ENCODE measurements around the gene CTBP2. TPM values are rescaled to one million over a fixed set of nuclear protein-coding genes. Genes with fewer than 3 reads are reported as not detected.
A peak's percentile ranks its signal among the peaks of the same experiment; 100 is the strongest.
"Not testable (repeated sequence)": the region's sequence is repeated elsewhere in the genome, so short reads cannot be mapped to it uniquely, and the experiment has no call there.

CTBP2 gene
- polyA plus RNA-seq, 1 experiment: 72.9 TPM

DNA sequence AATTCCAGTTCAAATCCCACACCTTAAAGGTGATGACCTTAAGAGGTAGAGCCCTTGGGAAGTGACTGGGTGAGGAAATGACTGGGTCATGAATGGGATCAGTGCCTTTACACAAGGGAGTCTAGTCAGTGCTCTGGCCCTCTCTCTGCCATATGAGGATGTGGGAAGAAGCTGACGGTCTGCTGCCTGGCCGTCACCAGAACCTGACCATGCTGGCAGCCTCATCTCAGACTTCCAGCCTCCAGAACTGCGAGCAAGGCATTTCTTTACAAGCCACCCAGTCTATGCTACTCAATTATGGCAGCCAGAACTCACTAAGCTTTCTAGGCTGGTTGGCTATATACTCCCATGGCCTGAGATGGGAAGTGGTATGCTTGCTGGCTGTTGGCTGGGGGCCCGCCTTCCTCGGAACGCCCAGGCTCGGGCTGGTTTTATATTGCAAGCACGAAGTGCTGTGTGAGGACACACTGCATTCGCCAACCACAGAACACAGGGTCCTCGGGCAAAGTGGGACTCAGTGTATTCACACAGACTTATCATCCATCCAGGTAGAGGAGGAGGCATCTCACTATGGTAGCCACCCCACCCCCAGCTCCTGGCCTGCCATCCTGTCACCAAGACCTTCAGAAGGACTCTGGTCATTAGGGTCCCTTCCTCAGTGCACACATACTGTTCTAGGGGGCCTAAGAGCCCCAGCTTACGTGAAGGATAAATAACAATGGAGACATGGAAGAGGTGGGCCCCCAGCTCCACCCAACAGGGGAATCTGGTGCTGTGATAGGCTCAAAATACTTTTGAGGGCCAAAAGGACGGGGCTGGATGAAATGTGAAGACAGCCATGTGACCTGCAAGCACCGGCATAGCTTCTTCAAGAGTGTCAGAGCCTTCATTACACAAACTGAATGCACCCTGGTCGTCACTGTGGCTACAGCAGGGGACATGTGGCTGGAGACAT, 169.4 kb downstream of the CTBP2 start:
- H3K4me3 ChIP-seq (ENCODE audit: low read depth, low read length): no peak overlapping the region
- H3K36me3 ChIP-seq (ENCODE audit: control insufficient read depth, insufficient read depth, low read length): peaks cover 37% of the 10 kb centered on the region
- no peak for DNase-seq (ENCODE audit: low read depth)
- POLR2A ChIA-PET: no interaction called here
- no peaks in the 10 kb centered on the region for H3K27me3 ChIP-seq (ENCODE audit: control insufficient read depth, insufficient read depth, low read length)
- TF ChIP-seq, protein P1, sequence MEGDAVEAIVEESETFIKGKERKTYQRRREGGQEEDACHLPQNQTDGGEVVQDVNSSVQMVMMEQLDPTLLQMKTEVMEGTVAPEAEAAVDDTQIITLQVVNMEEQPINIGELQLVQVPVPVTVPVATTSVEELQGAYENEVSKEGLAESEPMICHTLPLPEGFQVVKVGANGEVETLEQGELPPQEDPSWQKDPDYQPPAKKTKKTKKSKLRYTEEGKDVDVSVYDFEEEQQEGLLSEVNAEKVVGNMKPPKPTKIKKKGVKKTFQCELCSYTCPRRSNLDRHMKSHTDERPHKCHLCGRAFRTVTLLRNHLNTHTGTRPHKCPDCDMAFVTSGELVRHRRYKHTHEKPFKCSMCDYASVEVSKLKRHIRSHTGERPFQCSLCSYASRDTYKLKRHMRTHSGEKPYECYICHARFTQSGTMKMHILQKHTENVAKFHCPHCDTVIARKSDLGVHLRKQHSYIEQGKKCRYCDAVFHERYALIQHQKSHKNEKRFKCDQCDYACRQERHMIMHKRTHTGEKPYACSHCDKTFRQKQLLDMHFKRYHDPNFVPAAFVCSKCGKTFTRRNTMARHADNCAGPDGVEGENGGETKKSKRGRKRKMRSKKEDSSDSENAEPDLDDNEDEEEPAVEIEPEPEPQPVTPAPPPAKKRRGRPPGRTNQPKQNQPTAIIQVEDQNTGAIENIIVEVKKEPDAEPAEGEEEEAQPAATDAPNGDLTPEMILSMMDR (IDR thresholded peaks at IDR 0.05; ENCODE audit: insufficient read depth, low read depth, low read length): no peak
- CTCF ChIA-PET: interaction anchor here (1.1 to 2.7 kb wide), 4 partner anchors 42 to 72 kb away, joined by 3 to 11 read pairs (median 6); no protein-coding TSS in a partner anchor

GRCh38 chr10:124989526-124989925, 170.8 kb downstream of the CTBP2 start:
- no peak overlapping the region for H3K4me3 ChIP-seq (ENCODE audit: low read depth, low read length)
- DNase-seq (ENCODE audit: low read depth): peak; percentile 24
- no peaks in the 10 kb centered on the region for H3K27me3 ChIP-seq (ENCODE audit: control insufficient read depth, insufficient read depth, low read length)
- ChIA-PET CTCF (interaction anchor here (1.4 to 1.9 kb wide), 2 partner anchors 59 to 72 kb away, joined by 3 to 5 read pairs; no protein-coding TSS in a partner anchor), POLR2A (no interaction called here)
- TF ChIP-seq, protein P1 (IDR thresholded peaks at IDR 0.05; ENCODE audit: insufficient read depth, low read depth, low read length): no peak
- H3K36me3 ChIP-seq (ENCODE audit: control insufficient read depth, insufficient read depth, low read length): peaks cover 33% of the 10 kb centered on the region

DNA sequence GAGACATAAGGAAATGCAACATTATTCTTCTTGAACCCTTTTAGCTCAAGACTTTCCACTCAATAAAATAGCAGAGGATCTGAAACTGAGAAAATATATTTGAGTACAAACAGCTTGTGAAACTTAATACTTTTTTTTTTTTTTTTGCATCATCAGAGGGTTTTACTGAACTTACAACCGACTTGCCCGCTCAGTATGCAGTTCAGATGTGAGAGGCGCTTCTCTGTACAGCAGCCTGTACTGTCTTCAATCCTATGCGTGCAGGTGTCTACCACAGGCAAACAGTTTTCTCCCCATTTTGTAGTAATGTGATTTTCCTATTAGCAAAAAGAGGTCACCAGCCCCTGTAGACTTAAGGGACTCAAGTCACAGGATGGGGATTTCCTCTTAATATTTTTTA, 171.6 kb downstream of the CTBP2 start:
- H3K27me3 ChIP-seq (ENCODE audit: control insufficient read depth, insufficient read depth, low read length); H3K4me3 ChIP-seq (ENCODE audit: low read depth, low read length); POLR2A ChIA-PET; DNase-seq (ENCODE audit: low read depth): not testable (repeated sequence)
- peaks cover 29% of the 10 kb centered on the region for H3K36me3 ChIP-seq (ENCODE audit: control insufficient read depth, insufficient read depth, low read length)
- CTCF ChIA-PET: interaction anchor here (1.4 kb wide), 1 partner anchor 72 kb away, joined by 3 read pairs; no protein-coding TSS in a partner anchor

DNA sequence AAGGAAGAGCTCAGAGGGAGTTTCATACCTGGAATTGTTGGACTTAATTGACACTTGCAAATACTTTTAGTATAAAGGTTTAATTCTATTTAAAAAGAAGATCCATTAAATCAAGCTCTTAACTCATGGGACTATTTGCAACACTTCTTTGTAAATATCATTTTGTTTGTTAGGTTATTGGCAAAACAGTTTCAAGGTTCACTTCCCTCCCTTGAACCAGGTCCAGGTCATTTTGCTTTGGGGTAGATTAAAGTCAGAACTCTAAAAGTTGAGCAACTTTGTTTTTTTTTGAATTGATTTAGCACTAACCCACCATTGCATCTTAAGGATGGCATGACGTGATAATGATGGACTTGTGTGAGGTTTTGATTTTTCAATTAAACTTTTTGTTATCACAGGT, 172.6 kb downstream of the CTBP2 start:
- TF ChIP-seq, protein P1 (IDR thresholded peaks at IDR 0.05; ENCODE audit: insufficient read depth, low read depth, low read length): no peak
- no peak for DNase-seq (ENCODE audit: low read depth)
- ChIA-PET CTCF (interaction anchor here (0.6 kb wide), 2 partner anchors 15 to 173 kb away, joined by 3 to 4 read pairs; no protein-coding TSS in a partner anchor), POLR2A (no interaction called here)
- Histone ChIP-seq H3K27me3 (ENCODE audit: control insufficient read depth, insufficient read depth, low read length) (no peaks in the 10 kb centered on the region), H3K4me3 (ENCODE audit: low read depth, low read length) (no peak overlapping the region), H3K36me3 (ENCODE audit: control insufficient read depth, insufficient read depth, low read length) (peaks cover 25% of the 10 kb centered on the region)

DNA sequence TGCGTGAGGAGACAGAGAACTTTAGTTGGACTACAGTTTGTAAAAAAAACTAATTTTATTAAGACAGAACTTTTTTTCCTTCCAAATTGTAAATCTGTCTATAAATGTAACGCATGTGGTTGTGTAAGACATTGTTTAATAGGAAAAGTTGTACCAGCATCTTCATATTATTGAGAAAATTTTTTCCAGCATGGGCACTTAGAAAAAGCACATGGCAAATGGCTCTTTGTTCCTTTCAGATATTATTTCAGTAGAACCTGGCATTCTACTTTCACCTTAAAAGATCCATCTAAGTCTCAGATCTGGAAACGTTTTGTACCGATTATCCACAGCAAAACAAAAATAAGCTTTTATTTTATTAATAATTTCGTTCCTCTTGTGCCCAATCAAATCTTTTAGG, 175.2 kb downstream of the CTBP2 start:
- Histone ChIP-seq H3K27me3 (ENCODE audit: control insufficient read depth, insufficient read depth, low read length) (no peaks in the 10 kb centered on the region), H3K36me3 (ENCODE audit: control insufficient read depth, insufficient read depth, low read length) (peaks cover 13% of the 10 kb centered on the region), H3K4me3 (ENCODE audit: low read depth, low read length) (no peak overlapping the region)
- DNase-seq (ENCODE audit: low read depth): no peak
- TF ChIP-seq, protein P1 (IDR thresholded peaks at IDR 0.05; ENCODE audit: insufficient read depth, low read depth, low read length): no peak
- CTCF ChIA-PET: no interaction called here
- POLR2A ChIA-PET: no interaction called here
